Measurements from ENCODE around the gene CCNJL. TPM values are rescaled to one million over a fixed set of nuclear protein-coding genes. Genes with fewer than 3 reads are reported as not detected.

CCNJL gene
- total and polyA plus RNA-seq, 2 of the 8 experiments (the other 6 are each of a cell fraction or from before 2014, with no cell fraction given) = 34.6 to 44.7 TPM

DNA sequence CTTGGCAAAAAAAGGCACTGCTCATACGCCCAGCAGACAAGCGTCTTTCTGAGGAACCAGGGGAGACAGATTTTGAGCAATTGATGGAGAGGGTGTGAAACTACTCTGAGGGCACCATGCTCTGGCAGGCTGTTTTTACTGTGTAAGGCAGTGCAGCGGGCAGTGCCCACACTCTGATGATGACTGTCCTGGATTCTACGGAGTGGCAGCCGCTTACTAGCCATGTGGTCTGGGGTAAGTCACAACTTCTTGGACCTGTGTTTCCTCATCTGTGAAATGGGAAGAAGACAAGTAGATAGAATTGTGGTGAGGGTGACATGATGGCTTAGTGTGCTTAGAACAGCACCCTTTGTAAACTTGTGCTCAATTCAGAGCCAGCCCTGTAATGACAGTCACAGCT is 44.2 kb downstream of the CCNJL start:
- no peak overlapping the region for H3K14ac ChIP-seq (ENCODE audit: insufficient read length)
- H2AK5ac ChIP-seq (ENCODE audit: low read depth, low read length) = no peak overlapping the region
- no peak overlapping the region for H2BK5ac ChIP-seq (ENCODE audit: low read depth, low read length)
- peaks cover 10 to 29% (median 22%) of the 10 kb centered on the region in 4 experiments for H3K4me1 ChIP-seq (replicated peaks in 1 of 4; ENCODE audit: control insufficient read depth in 3 of 4, insufficient read depth in 4 of 4, low read length in 3 of 4)
- peaks cover 0 to 17% of the 10 kb centered on the region in 2 experiments; a peak in 1 of 4 replicates for H3K79me2 ChIP-seq (ENCODE audit: control insufficient read depth in 1 of 2, insufficient read depth in 2 of 2, low read length in 2 of 2)
- ChIA-PET CTCF (ENCODE audit: partially characterized antibody) (interaction anchor here (0.8 to 27.2 kb wide), 10 partner anchors 13 to 246 kb away, joined by 3 to 362 read pairs (median 4); no protein-coding TSS in a partner anchor), POLR2A (ENCODE audit: partially characterized antibody) (interaction anchor here (1.1 to 1.4 kb wide), 3 partner anchors 19 to 59 kb away, joined by 3 read pairs; no protein-coding TSS in a partner anchor)
- no peak overlapping the region for H3K27ac ChIP-seq (ENCODE audit: low read depth, low read length)
- H4K91ac ChIP-seq (replicated peaks; ENCODE audit: insufficient read length, low read length) = no peak overlapping the region
- H3K79me1 ChIP-seq (ENCODE audit: low read depth, low read length) = no peaks in the 10 kb centered on the region; the same call in 1 of the 2 replicates
- no peak overlapping the region for H3K23ac ChIP-seq (ENCODE audit: insufficient read length)
- 96% methylated on average over 5 of the region's 5 CpGs; no CpG with 5 or more reads in 1 of the 2 experiments for whole genome bisulfite sequencing, 2 experiments (ENCODE audit: extremely low coverage in 1 of 2, insufficient coverage in 1 of 2, insufficient read length in 1 of 2, insufficient replicate concordance in 2 of 2, low coverage in 1 of 2, low lambda C conversion rate in 2 of 2, missing lambda C conversion rate in 1 of 2)
- no peak for TF ChIP-seq SIX5 (IDR thresholded peaks at IDR 0.05; ENCODE audit: low read depth, low read length)
- no peak for TF ChIP-seq CREB1 (IDR thresholded peaks at IDR 0.05)
- no peak for TF ChIP-seq GABPA (IDR thresholded peaks at IDR 0.05; ENCODE audit: borderline replicate concordance, insufficient read depth, low read length)
- TF ChIP-seq CHD1 (IDR thresholded peaks at IDR 0.05; ENCODE audit: low read depth, low read length) = no peak
- DNase-seq (ENCODE audit: low read depth in 1 of 2, low spot score in 2 of 2) (no peak), FAIRE-seq (no peak)
- no peaks in the 10 kb centered on the region for H3K23me2 ChIP-seq (ENCODE audit: low read depth, low read length)
- H2BK15ac ChIP-seq (ENCODE audit: low read length) = no peak overlapping the region
- H3K4me2 ChIP-seq (ENCODE audit: insufficient read depth in 1 of 2, low read depth in 2 of 2, low read length in 2 of 2) = no peak overlapping the region
- H4K5ac ChIP-seq (ENCODE audit: insufficient read length, low read depth, low read length) = no peak overlapping the region
- H4K8ac ChIP-seq (ENCODE audit: extremely low read depth, insufficient read depth, low read length) = peak overlapping the region; percentile 37; the same call in 1 of the 2 replicates
- no peaks in the 10 kb centered on the region for H3K27me3 ChIP-seq (replicated peaks in 1 of 4; ENCODE audit: control insufficient read depth in 3 of 4, extremely low read depth in 1 of 4, insufficient read depth in 3 of 4, low read length in 3 of 4)
- peaks cover 0 to 11% (median 0%) of the 10 kb centered on the region in 4 experiments; a peak in 2 of 8 replicates for H3K36me3 ChIP-seq (ENCODE audit: control insufficient read depth in 2 of 4, insufficient read depth in 4 of 4, low read length in 3 of 4)
- no peak overlapping the region for H2BK20ac ChIP-seq (ENCODE audit: low read length)
- H3K4ac ChIP-seq (replicated peaks; ENCODE audit: insufficient read length, low read depth, low read length) = no peak overlapping the region
- no peak overlapping the region for H3K56ac ChIP-seq (replicated peaks; ENCODE audit: insufficient read length, low read depth, low read length)
- no peaks in the 10 kb centered on the region for H3K9me3 ChIP-seq (ENCODE audit: insufficient read depth in 2 of 2, low read depth in 1 of 2, low read length in 1 of 2)
- H2BK120ac ChIP-seq (replicated peaks; ENCODE audit: low read depth, low read length) = no peak overlapping the region
- peaks cover 4% of the 10 kb centered on the region in 2 experiments for H4K20me1 ChIP-seq (replicated peaks in 1 of 2; ENCODE audit: control insufficient read depth in 1 of 2, insufficient read depth in 2 of 2, low read length in 2 of 2)
- no peak overlapping the region for H3K9ac ChIP-seq (replicated peaks in 1 of 4; ENCODE audit: extremely low read depth in 1 of 4, low read depth in 3 of 4, low read length in 3 of 4)
- H3K18ac ChIP-seq (ENCODE audit: extremely low read depth, low read length) = no peak overlapping the region; the same call in 1 of the 2 replicates
- H2AFZ ChIP-seq (ENCODE audit: low read length) = no peak overlapping the region
- no peak overlapping the region for H3K4me3 ChIP-seq (ENCODE audit: extremely low read depth in 1 of 4, insufficient read depth in 2 of 4, low read depth in 3 of 4, low read length in 4 of 4)
- H2BK12ac ChIP-seq (ENCODE audit: low read depth, low read length) = no peak overlapping the region

Measured in H1 (cell line).